Central memory CD8-positive, alpha-beta T cell (primary cell): Measurements from ENCODE around the gene OR7C2.
"Not testable (repeated sequence)": the region's sequence is repeated elsewhere in the genome, so short reads cannot be mapped to it uniquely, and the experiment has no call there.

Source experiments
- ATAC-seq: fragments of 150-1000 bp; cut with Tn5 transposase; replicated peaks from 2 replicates; pipeline ENCODE4 v1.10.0; 2022; ENCODE audit warnings: mild to moderate bottlenecking, moderate FRiP score, moderate number of reproducible peaks; ENCODE audit not compliant: poor library complexity, severe bottlenecking; ENCODE audit errors: extremely low read depth
- DNase-seq, 2 donors: peaks; one replicate each; pipeline ENCODE4 v3.0.0; 2021; ENCODE audit warnings: low spot score in 2 of 2
- H3K27ac Mint-ChIP-seq: one replicate; pipeline ENCODE4 v1.8.0; 2022; ENCODE audit warnings: low read depth, mild to moderate bottlenecking, moderate library complexity, mixed read lengths
- H3K27me3 Mint-ChIP-seq: one replicate; pipeline ENCODE4 v1.8.0; 2022; ENCODE audit warnings: mixed read lengths
- H3K36me3 Mint-ChIP-seq: one replicate; pipeline ENCODE4 v1.8.0; 2022; ENCODE audit warnings: mild to moderate bottlenecking, moderate library complexity, mixed read lengths; ENCODE audit not compliant: insufficient read depth
- H3K4me1 Mint-ChIP-seq: one replicate; pipeline ENCODE4 v1.8.0; 2022; ENCODE audit warnings: mixed read lengths
- H3K4me3 Mint-ChIP-seq: one replicate; pipeline ENCODE4 v1.8.0; 2022; ENCODE audit warnings: mild to moderate bottlenecking, moderate library complexity, mixed read lengths
- H3K9me3 Mint-ChIP-seq: one replicate; pipeline ENCODE4 v1.8.0; 2022; ENCODE audit warnings: mixed read lengths

The OR7C2 gene

GRCh38 chr19:14941189-14941588 is at the start of gene OR7C2:
OR7C2 (plus strand) TSS chr19:14941489; CDS start chr19:14941489, 0 bp downstream.
- ATAC-seq, result no peak
- Mint-ChIP-seq H3K27ac (no peak within 1 kb of the TSS), H3K9me3 (no peaks in the 10 kb centered on the region), H3K36me3 (peaks cover 1% of the 10 kb centered on the region), H3K4me3 (no peak within 1 kb of the TSS), H3K4me1 (no peaks in the 10 kb centered on the region), H3K27me3 (peaks cover 10% of the 10 kb centered on the region)
- DNase-seq, result no peak

- no peak for DNase-seq
- no peaks in the 10 kb centered on the region for H3K9me3 Mint-ChIP-seq
- H3K27ac Mint-ChIP-seq, result no peak overlapping the region
- H3K36me3 Mint-ChIP-seq, result no peaks in the 10 kb centered on the region
- ATAC-seq, result no peak
- no peak overlapping the region for H3K4me3 Mint-ChIP-seq
- H3K27me3 Mint-ChIP-seq, result peaks cover 71% of the 10 kb centered on the region
- no peaks in the 10 kb centered on the region for H3K4me1 Mint-ChIP-seq
These were observed 39.5 kb upstream of the OR7C2 start for GRCh38 chr19:14901675-14902260.

GRCh38 chr19:14906711-14907110 is 34.6 kb upstream of the OR7C2 start:
- Mint-ChIP-seq H3K9me3 (no peaks in the 10 kb centered on the region), H3K27me3 (peaks cover 51% of the 10 kb centered on the region), H3K4me3 (no peak overlapping the region)

GRCh38 chr19:14915116-14915515 is 26.2 kb upstream of the OR7C2 start:
- Mint-ChIP-seq H3K36me3 (no peaks in the 10 kb centered on the region), H3K9me3 (no peaks in the 10 kb centered on the region), H3K4me1 (no peaks in the 10 kb centered on the region), H3K4me3 (no peak overlapping the region), H3K27ac (no peak overlapping the region), H3K27me3 (peaks cover 65% of the 10 kb centered on the region)
- DNase-seq, result no peak
- no peak for ATAC-seq

More at GRCh38 chr19:14906711-14907110, 34.6 kb upstream of the OR7C2 start:
- Mint-ChIP-seq H3K27ac (no peak overlapping the region), H3K36me3 (no peaks in the 10 kb centered on the region), H3K4me1 (no peaks in the 10 kb centered on the region)
- DNase-seq, result no peak
- ATAC-seq, result no peak

GRCh38 chr19:14916848-14917247 is 24.4 kb upstream of the OR7C2 start:
- H3K27me3 Mint-ChIP-seq, result peaks cover 68% of the 10 kb centered on the region
- H3K4me3 Mint-ChIP-seq, result no peak overlapping the region
- H3K36me3 Mint-ChIP-seq, result no peaks in the 10 kb centered on the region
- no peaks in the 10 kb centered on the region for H3K9me3 Mint-ChIP-seq
- ATAC-seq (no peak), DNase-seq (no peak)
- no peaks in the 10 kb centered on the region for H3K4me1 Mint-ChIP-seq
- no peak overlapping the region for H3K27ac Mint-ChIP-seq

- H3K4me1 Mint-ChIP-seq, result no peaks in the 10 kb centered on the region
These were observed 7.8 kb upstream of the OR7C2 start for GRCh38 chr19:14933506-14933905.

GRCh38 chr19:14940266-14940665 is 1.0 kb upstream of the OR7C2 start:
- ATAC-seq, result no peak
- Mint-ChIP-seq H3K27me3 (peaks cover 10% of the 10 kb centered on the region), H3K9me3 (no peaks in the 10 kb centered on the region), H3K36me3 (peaks cover 1% of the 10 kb centered on the region), H3K4me1 (no peaks in the 10 kb centered on the region), H3K27ac (no peak overlapping the region), H3K4me3 (no peak overlapping the region)
- DNase-seq, result no peak

More at GRCh38 chr19:14933506-14933905, 7.8 kb upstream of the OR7C2 start:
- no peak for DNase-seq
- ATAC-seq, result no peak
- H3K36me3 Mint-ChIP-seq, result no peaks in the 10 kb centered on the region
- H3K4me3 Mint-ChIP-seq, result no peak overlapping the region
- H3K27me3 Mint-ChIP-seq, result peaks cover 37% of the 10 kb centered on the region
- no peaks in the 10 kb centered on the region for H3K9me3 Mint-ChIP-seq
- no peak overlapping the region for H3K27ac Mint-ChIP-seq

- no peak overlapping the region for H3K4me3 Mint-ChIP-seq
- H3K27ac Mint-ChIP-seq, result no peak overlapping the region
- H3K36me3 Mint-ChIP-seq, result peaks cover 1% of the 10 kb centered on the region
- DNase-seq (no peak), ATAC-seq (no peak)
- H3K27me3 Mint-ChIP-seq, result peaks cover 10% of the 10 kb centered on the region
- H3K4me1 Mint-ChIP-seq, result no peaks in the 10 kb centered on the region
- H3K9me3 Mint-ChIP-seq, result no peaks in the 10 kb centered on the region
These were observed 2.3 kb downstream of the OR7C2 start for GRCh38 chr19:14943601-14944000.

GRCh38 chr19:14944456-14944855 is 3.2 kb downstream of the OR7C2 start:
- Mint-ChIP-seq H3K4me3 (no peak overlapping the region), H3K4me1 (no peaks in the 10 kb centered on the region), H3K36me3 (peaks cover 1% of the 10 kb centered on the region), H3K27ac (no peak overlapping the region), H3K9me3 (no peaks in the 10 kb centered on the region), H3K27me3 (peaks cover 10% of the 10 kb centered on the region)
- ATAC-seq, result no peak
- DNase-seq, result no peak

- not testable (repeated sequence) for H3K4me1 Mint-ChIP-seq, H3K27ac Mint-ChIP-seq, H3K36me3 Mint-ChIP-seq, DNase-seq, H3K9me3 Mint-ChIP-seq, ATAC-seq, H3K4me3 Mint-ChIP-seq
- peaks cover 10% of the 10 kb centered on the region for H3K27me3 Mint-ChIP-seq
These were observed 8.1 kb downstream of the OR7C2 start for GRCh38 chr19:14949413-14949812.

GRCh38 chr19:14949876-14950275 is 8.6 kb downstream of the OR7C2 start:
- no peaks in the 10 kb centered on the region for H3K4me1 Mint-ChIP-seq
- ATAC-seq (no peak), DNase-seq (no peak)
- H3K27ac Mint-ChIP-seq, result no peak overlapping the region
- no peak overlapping the region for H3K4me3 Mint-ChIP-seq
- peaks cover 10% of the 10 kb centered on the region for H3K27me3 Mint-ChIP-seq
- no peaks in the 10 kb centered on the region for H3K36me3 Mint-ChIP-seq
- no peaks in the 10 kb centered on the region for H3K9me3 Mint-ChIP-seq

- Mint-ChIP-seq H3K4me1 (no peaks in the 10 kb centered on the region), H3K4me3 (no peak overlapping the region), H3K27me3 (peaks cover 10% of the 10 kb centered on the region), H3K27ac (no peak overlapping the region), H3K36me3 (no peaks in the 10 kb centered on the region), H3K9me3 (no peaks in the 10 kb centered on the region)
- ATAC-seq, result no peak
- no peak for DNase-seq
These were observed 9.1 kb downstream of the OR7C2 start for GRCh38 chr19:14950421-14950820.

GRCh38 chr19:14952767-14953166 is 11.5 kb downstream of the OR7C2 start:
- ATAC-seq, result no peak

More at GRCh38 chr19:14952767-14953166, 11.5 kb downstream of the OR7C2 start:
- no peak for DNase-seq
- H3K27ac Mint-ChIP-seq, result no peak overlapping the region
- H3K4me3 Mint-ChIP-seq, result no peak overlapping the region
- no peaks in the 10 kb centered on the region for H3K4me1 Mint-ChIP-seq
- peaks cover 5% of the 10 kb centered on the region for H3K9me3 Mint-ChIP-seq
- no peaks in the 10 kb centered on the region for H3K36me3 Mint-ChIP-seq
- H3K27me3 Mint-ChIP-seq, result peaks cover 21% of the 10 kb centered on the region
